Upper lobe of left lung (tissue), 6 donors: ENCODE data around the gene ZW10. TPM values are rescaled to one million over a fixed set of nuclear protein-coding genes. Genes with fewer than 3 reads are reported as not detected.
A peak's percentile ranks its signal among the peaks of the same experiment; 100 is the strongest.

ENCODE experiments used
- ATAC-seq, 2 donors: fragments of 200-7000 bp; cut with Tn5 transposase; one replicate each; pipeline ENCODE4 v1.9.1; 2022; ENCODE audit warnings: mild to moderate bottlenecking in 2 of 2, moderate library complexity in 2 of 2; ENCODE audit not compliant: low FRiP score in 2 of 2
- DNase-seq, 2 donors: peaks; one replicate each; pipeline ENCODE4 v3.0.0-alpha.2; 2019 to 2020
- H3K27ac ChIP-seq, 4 donors: fragments of 200-600 bp; sonication (generic); one replicate each; pipeline ENCODE4 v1.5.1; 2016 to 2019
- H3K27me3 ChIP-seq, 4 donors: fragments of 200-600 bp; sonication (generic); one replicate each; pipeline ENCODE4 v1.5.1; 2017 to 2019
- H3K36me3 ChIP-seq, 4 donors: fragments of 200-600 bp; sonication (generic); one replicate each; pipeline ENCODE4 v1.5.1; 2016 to 2019
- H3K4me1 ChIP-seq, 4 donors: fragments of 200-600 bp; sonication (generic); one replicate each; pipeline ENCODE4 v1.5.1; 2018 to 2019
- H3K4me3 ChIP-seq, 4 donors: fragments of 200-600 bp; sonication (generic); one replicate each; pipeline ENCODE4 v1.5.1; 2017 to 2019; ENCODE audit warnings: mild to moderate bottlenecking in 2 of 4, moderate library complexity in 1 of 4
- H3K9me3 ChIP-seq, 4 donors: fragments of 200-600 bp; sonication (generic); one replicate each; pipeline ENCODE4 v1.5.1; 2018 to 2019
- EP300 ChIP-seq, 4 donors: sonication (generic); formaldehyde crosslinking; IDR thresholded peaks; one replicate each; pipeline ENCODE4 v1.5.1; 2017; ENCODE audit warnings: antibody characterized with exemption in 4 of 4, control low read depth in 2 of 4
- POLR2A ChIP-seq, 4 donors: fragments of 450-650 bp; IDR thresholded peaks; one replicate each; pipeline ENCODE4 v1.5.1; 2016 to 2017; ENCODE audit warnings: antibody characterized with exemption in 4 of 4, mild to moderate bottlenecking in 2 of 4
- POLR2AphosphoS5 ChIP-seq, 2 donors: sonication (generic); formaldehyde crosslinking; IDR thresholded peaks; one replicate each; pipeline ENCODE4 v1.5.1; 2017; ENCODE audit warnings: antibody characterized with exemption in 2 of 2
- WGBS, 2 donors: methylation state at CpG; one replicate each; pipeline ENCODE4 v1.1.5; 2017 to 2018; 5-methylcytosine and 5-hydroxymethylcytosine counted together
- total RNA-seq, 6 donors: library from RNA; depleted of rRNA in 4 of 6; stranded (reverse); fragments of >200 nt in 4 of 6; gene quantifications; one replicate each; pipeline versions ENCODE4 v1.1.0 to v1.2.1, GENCODE V29; 2016 to 2021
- TF ChIP-seq, protein P1 (sequence below), 6 experiments: fragments of 450-650 bp in 4 of 6; fragments of 200-600 bp in 2 of 6; sonication (generic) in 2 of 6; IDR thresholded peaks; one replicate each; pipeline ENCODE4 v1.5.1; 2016 to 2019; ENCODE audit warnings: antibody characterized with exemption in 6 of 6
- donor health status: DM: no; HTN: no; CAD: no; lungs with moderate emphysema.
- donor health status: DM: no; HTN: yes; CAD: no; lungs with severe emphysema.

The ZW10 gene
- total RNA-seq, 6 donors from 2014 or later, result 6.7 to 13.8 (median 9.8) TPM

DNA sequence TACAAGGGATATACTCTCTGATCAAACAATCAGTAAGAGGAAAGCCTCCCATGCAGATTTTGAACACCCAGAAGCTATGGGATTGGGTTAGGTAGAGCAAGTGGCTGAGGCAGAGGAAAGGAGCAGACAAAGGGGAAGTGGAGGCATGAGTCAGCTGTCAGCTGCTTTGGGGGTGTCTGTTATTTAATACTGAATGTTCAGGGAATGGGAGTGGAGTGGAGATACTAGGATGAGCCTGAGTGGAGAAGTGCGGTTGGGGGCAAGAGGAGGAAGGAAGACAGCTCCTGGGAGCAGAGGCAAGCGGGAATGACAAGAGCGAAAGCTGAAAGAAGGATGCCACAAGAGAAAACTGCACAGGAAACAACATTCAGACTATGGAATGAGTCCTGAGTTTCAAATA is 44.7 kb downstream of the ZW10 start:
- ATAC-seq (peak in 1 of 2 donors; percentile 63), DNase-seq (peak in 1 of 2 donors; percentile 29)
- Histone ChIP-seq H3K4me1 (no peaks in the 10 kb centered on the region), H3K27ac (no peak overlapping the region), H3K27me3 (no peaks in the 10 kb centered on the region), H3K9me3 (no peaks in the 10 kb centered on the region), H3K36me3 (peaks cover 3 to 17% (median 12%) of the 10 kb centered on the region in 4 donors), H3K4me3 (no peak overlapping the region)
- TF ChIP-seq POLR2A (IDR thresholded peaks at IDR 0.05), result no peak
- TF ChIP-seq POLR2AphosphoS5 (IDR thresholded peaks at IDR 0.05), result no peak
- TF ChIP-seq EP300 (IDR thresholded peaks at IDR 0.05), result no peak
- TF ChIP-seq, protein P1, sequence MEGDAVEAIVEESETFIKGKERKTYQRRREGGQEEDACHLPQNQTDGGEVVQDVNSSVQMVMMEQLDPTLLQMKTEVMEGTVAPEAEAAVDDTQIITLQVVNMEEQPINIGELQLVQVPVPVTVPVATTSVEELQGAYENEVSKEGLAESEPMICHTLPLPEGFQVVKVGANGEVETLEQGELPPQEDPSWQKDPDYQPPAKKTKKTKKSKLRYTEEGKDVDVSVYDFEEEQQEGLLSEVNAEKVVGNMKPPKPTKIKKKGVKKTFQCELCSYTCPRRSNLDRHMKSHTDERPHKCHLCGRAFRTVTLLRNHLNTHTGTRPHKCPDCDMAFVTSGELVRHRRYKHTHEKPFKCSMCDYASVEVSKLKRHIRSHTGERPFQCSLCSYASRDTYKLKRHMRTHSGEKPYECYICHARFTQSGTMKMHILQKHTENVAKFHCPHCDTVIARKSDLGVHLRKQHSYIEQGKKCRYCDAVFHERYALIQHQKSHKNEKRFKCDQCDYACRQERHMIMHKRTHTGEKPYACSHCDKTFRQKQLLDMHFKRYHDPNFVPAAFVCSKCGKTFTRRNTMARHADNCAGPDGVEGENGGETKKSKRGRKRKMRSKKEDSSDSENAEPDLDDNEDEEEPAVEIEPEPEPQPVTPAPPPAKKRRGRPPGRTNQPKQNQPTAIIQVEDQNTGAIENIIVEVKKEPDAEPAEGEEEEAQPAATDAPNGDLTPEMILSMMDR (IDR thresholded peaks at IDR 0.05), result no peak
- 63 to 71% methylated on average over 3 of the region's 3 CpGs for WGBS, 2 donors

DNA sequence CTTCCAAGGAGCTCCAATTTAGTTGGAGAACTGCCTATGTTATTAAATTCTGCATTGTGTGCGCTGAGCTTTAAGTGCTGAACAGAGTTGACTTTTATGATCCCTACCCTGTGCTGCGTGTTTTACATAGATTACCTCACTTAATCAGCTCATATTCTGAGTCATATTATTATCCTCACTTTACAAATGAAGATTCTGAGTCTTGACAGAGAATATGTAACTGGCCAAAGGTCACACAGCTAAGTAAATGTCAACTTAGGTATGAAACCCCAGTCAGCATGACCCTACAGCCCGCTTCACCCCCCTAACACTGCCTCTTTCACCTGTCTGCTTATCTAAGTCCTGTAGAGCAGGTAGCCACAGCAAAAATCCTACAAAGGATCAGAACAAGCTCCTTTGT is 47.6 kb downstream of the ZW10 start:
- no peak overlapping the region for H3K4me3 ChIP-seq
- ATAC-seq (no peak), DNase-seq (no peak)
- TF ChIP-seq EP300 (IDR thresholded peaks at IDR 0.05), result no peak
- no peaks in the 10 kb centered on the region for H3K27me3 ChIP-seq
- no peaks in the 10 kb centered on the region for H3K36me3 ChIP-seq
- H3K27ac ChIP-seq, result no peak overlapping the region
- WGBS, 2 donors, result 93 to 96% methylated on average over 3 of the region's 3 CpGs
- no peaks in the 10 kb centered on the region for H3K9me3 ChIP-seq
- H3K4me1 ChIP-seq, result no peaks in the 10 kb centered on the region

DNA sequence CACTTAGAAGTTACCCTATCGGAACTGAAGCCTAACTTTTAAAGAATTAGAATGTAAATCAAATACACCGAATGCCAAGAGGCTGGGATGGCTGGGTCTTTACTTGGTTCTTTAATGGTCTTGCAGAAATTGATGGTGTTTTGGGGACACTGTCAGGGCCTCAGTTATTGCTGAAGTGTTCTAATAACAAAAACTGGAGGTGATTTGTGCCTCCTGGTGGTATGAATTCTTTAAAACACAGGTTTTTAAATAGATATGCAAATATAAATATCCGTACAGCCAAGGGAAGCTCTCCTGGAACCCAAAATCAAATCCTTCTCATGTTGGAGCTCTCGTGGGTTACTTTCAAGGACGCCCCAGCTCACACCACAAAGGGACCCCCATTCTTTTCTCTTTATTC is 48.1 kb downstream of the ZW10 start:
- Histone ChIP-seq H3K9me3 (no peaks in the 10 kb centered on the region), H3K27ac (no peak overlapping the region), H3K27me3 (no peaks in the 10 kb centered on the region), H3K4me1 (no peaks in the 10 kb centered on the region), H3K36me3 (no peaks in the 10 kb centered on the region), H3K4me3 (no peak overlapping the region)
- TF ChIP-seq, protein P1 (IDR thresholded peaks at IDR 0.05), result no peak
- TF ChIP-seq POLR2AphosphoS5 (IDR thresholded peaks at IDR 0.05) (no peak), EP300 (IDR thresholded peaks at IDR 0.05) (no peak), POLR2A (IDR thresholded peaks at IDR 0.05) (no peak)
- ATAC-seq (no peak), DNase-seq (no peak)
- 91 to 96% methylated on average over 5 of the region's 5 CpGs for WGBS, 2 donors

DNA sequence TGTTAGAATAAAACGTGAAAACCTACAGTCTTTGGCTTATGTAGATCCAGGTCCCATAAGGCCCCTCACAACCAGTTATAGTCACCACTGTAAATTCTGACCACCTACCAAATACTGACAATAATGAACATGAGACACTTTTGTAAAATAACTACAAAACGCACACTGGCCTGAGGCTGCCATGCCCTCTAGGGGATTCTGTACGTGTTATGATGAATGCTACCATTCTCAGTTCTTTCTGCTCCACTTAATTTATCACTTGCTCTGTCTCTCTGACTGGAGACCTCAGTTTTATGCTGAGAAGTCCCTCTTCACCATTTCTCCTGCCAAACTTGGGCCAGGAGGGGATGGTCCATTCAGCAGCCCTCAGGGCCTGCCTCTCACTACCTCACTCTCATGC is 48.7 kb downstream of the ZW10 start:
- no peak for ATAC-seq
- no peaks in the 10 kb centered on the region for H3K36me3 ChIP-seq
- no peak for DNase-seq
- no peaks in the 10 kb centered on the region for H3K27me3 ChIP-seq
- TF ChIP-seq, protein P1 (IDR thresholded peaks at IDR 0.05), result no peak
- no peak for TF ChIP-seq EP300 (IDR thresholded peaks at IDR 0.05)
- no peak for TF ChIP-seq POLR2AphosphoS5 (IDR thresholded peaks at IDR 0.05)
- no peak for TF ChIP-seq POLR2A (IDR thresholded peaks at IDR 0.05)
- H3K4me1 ChIP-seq, result no peaks in the 10 kb centered on the region
- no peaks in the 10 kb centered on the region for H3K9me3 ChIP-seq
- no peak overlapping the region for H3K27ac ChIP-seq
- 90 to 93% methylated on average over 3 of the region's 3 CpGs for WGBS, 2 donors
- no peak overlapping the region for H3K4me3 ChIP-seq

DNA sequence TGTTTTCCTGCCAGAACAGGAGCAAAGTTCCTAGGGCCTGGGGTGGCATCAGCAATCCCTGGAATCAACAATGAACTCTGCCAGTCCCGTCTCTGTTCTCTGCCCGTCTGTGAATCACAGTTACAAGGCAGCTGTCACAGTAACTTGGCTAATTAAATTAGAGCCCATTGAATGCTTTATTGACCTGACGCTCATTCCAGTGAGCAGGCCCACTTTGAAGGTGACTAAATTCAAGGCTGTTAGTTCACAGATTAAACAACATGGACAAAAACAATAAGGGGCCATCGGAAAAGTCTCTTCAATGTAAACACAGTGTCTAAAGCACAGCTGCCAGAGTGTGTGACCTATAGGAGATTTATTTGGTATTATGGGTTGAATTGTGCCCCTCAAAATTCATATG is 49.7 kb downstream of the ZW10 start:
- Histone ChIP-seq H3K36me3 (no peaks in the 10 kb centered on the region), H3K9me3 (no peaks in the 10 kb centered on the region), H3K4me1 (no peaks in the 10 kb centered on the region), H3K4me3 (no peak overlapping the region), H3K27me3 (no peaks in the 10 kb centered on the region), H3K27ac (no peak overlapping the region)
- ATAC-seq (no peak), DNase-seq (no peak)
- 70 to 93% methylated on average over 4 of the region's 4 CpGs for WGBS, 2 donors
- TF ChIP-seq POLR2A (IDR thresholded peaks at IDR 0.05) (no peak), POLR2AphosphoS5 (IDR thresholded peaks at IDR 0.05) (no peak)
- TF ChIP-seq, protein P1 (IDR thresholded peaks at IDR 0.05), result no peak
